SH-SY5Y (cell line): ENCODE data around the gene COL24A1.

ENCODE experiments used
- GATA2 ChIP-seq: IDR thresholded peaks from 2 replicates; pipeline ENCODE4 v1.6.1; 2011; ENCODE audit warnings: mild to moderate bottlenecking, low read depth, low read length
- GATA3 ChIP-seq: IDR thresholded peaks from 2 replicates; pipeline ENCODE4 v1.6.1; 2011; ENCODE audit warnings: low read depth, mild to moderate bottlenecking, low read length, moderate library complexity

DNA sequence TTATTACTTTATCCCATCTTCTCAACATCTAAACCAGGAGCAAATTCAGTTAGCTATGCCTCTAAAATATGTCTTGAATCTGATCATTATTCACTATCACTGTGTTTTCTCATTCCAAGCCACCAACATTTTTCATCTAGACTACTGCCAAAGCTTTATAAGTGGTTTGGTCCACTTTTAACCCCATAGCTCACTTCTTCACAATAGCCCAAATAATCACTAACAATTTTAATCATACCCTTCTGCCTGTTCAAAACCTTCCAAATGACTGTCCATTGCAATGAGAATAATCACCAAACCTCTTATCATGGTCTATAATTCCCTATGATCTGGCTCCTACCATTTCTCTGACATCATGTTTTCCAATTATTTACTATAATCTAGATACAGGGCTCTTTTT lies 298.6 kb downstream of the COL24A1 start:
- no peak for TF ChIP-seq GATA3
- TF ChIP-seq GATA2, result no peak
